GM12873 (cell line): ENCODE results near the gene MEMO1.

Source experiments
- CTCF ChIP-seq: IDR thresholded peaks from 2 replicates; pipeline ENCODE4 v1.5.1; 2012; ENCODE audit warnings: low read depth, mild to moderate bottlenecking, moderate library complexity, low read length, control low read depth; ENCODE audit not compliant: insufficient read depth; ENCODE audit errors: missing control alignments

Gene MEMO1

GRCh38 chr2:31957354-31958139 is 53.3 kb downstream of the MEMO1 start:
- no peak for TF ChIP-seq CTCF

- TF ChIP-seq CTCF, result no peak
Observed at GRCh38 chr2:31956312-31956711, 54.5 kb downstream of the MEMO1 start.

- TF ChIP-seq CTCF, result no peak
Observed at GRCh38 chr2:31950946-31951562, 59.8 kb downstream of the MEMO1 start.

- TF ChIP-seq CTCF, result no peak
Observed at GRCh38 chr2:31947871-31948270, 62.9 kb downstream of the MEMO1 start.

GRCh38 chr2:31946838-31947237 is 64.0 kb downstream of the MEMO1 start:
- TF ChIP-seq CTCF, result no peak

GRCh38 chr2:31945572-31945935 is 65.3 kb downstream of the MEMO1 start:
- no peak for TF ChIP-seq CTCF

- TF ChIP-seq CTCF, result no peak
Observed at GRCh38 chr2:31944828-31945571, 65.8 kb downstream of the MEMO1 start.
